ENCODE results near the gene PKD1L1.

DNA sequence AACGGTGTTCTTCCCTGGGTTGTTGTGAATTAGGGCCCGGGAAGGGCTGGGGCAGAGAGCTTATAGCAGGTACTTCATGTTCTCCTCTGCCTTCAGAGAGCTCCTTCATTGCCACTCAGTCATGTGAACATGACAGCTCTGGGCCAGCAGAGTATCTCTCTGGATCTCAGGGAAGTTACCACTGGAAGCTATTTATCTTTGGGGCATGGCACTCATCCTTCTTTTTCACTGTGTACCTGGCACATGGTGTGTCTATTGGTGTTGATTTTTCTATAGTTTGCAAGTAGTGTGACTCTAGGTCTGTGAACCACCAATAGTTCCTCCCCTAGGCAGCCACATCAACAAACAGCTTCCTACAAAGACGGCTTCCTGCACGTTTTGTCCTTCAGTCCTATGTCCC, 156.6 kb downstream of the PKD1L1 start:
- TF ChIP-seq, protein P1, sequence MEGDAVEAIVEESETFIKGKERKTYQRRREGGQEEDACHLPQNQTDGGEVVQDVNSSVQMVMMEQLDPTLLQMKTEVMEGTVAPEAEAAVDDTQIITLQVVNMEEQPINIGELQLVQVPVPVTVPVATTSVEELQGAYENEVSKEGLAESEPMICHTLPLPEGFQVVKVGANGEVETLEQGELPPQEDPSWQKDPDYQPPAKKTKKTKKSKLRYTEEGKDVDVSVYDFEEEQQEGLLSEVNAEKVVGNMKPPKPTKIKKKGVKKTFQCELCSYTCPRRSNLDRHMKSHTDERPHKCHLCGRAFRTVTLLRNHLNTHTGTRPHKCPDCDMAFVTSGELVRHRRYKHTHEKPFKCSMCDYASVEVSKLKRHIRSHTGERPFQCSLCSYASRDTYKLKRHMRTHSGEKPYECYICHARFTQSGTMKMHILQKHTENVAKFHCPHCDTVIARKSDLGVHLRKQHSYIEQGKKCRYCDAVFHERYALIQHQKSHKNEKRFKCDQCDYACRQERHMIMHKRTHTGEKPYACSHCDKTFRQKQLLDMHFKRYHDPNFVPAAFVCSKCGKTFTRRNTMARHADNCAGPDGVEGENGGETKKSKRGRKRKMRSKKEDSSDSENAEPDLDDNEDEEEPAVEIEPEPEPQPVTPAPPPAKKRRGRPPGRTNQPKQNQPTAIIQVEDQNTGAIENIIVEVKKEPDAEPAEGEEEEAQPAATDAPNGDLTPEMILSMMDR (IDR thresholded peaks at IDR 0.05), result no peak
- no peak for TF ChIP-seq POLR2A (IDR thresholded peaks at IDR 0.05)

Data from adrenal gland (tissue), 5 donors.